Kidney (tissue), 14 donors: ENCODE measurements around the gene PGF. TPM values are rescaled to one million over a fixed set of nuclear protein-coding genes. Genes with fewer than 3 reads are reported as not detected.

ENCODE experiments used
- DNase-seq, 5 donors: peaks; one replicate each; pipeline ENCODE4 v3.0.0-alpha.2; 2013 to 2020
- FAIRE-seq: peaks from 2 replicates; lab custom pipeline; 2012; peaks lifted over from hg19 to GRCh38; lab: Jason Lieb, UNC
- H3K27ac ChIP-seq, 2 donors: one replicate each; pipeline ENCODE4 v1.7.0; 2013; ENCODE audit warnings: low read depth in 2 of 2, low read length in 2 of 2, inconsistent platforms in 1 of 2
- H3K27me3 ChIP-seq: one replicate; pipeline ENCODE4 v1.7.1; 2013; ENCODE audit warnings: low read length, inconsistent platforms; ENCODE audit not compliant: control insufficient read depth, insufficient read depth
- H3K36me3 ChIP-seq, 3 donors: one replicate each; pipeline versions ENCODE4 v1.7.0 to v1.7.1; 2013; ENCODE audit warnings: low read length in 3 of 3, control low read depth in 1 of 3, inconsistent platforms in 1 of 3; ENCODE audit not compliant: insufficient read depth in 3 of 3, control insufficient read depth in 2 of 3
- H3K4me1 ChIP-seq, 3 donors: one replicate each; pipeline versions ENCODE4 v1.7.0 to v1.7.1; 2013; ENCODE audit warnings: low read length in 3 of 3, inconsistent platforms in 1 of 3, low read depth in 1 of 3; ENCODE audit not compliant: control insufficient read depth in 2 of 3, insufficient read depth in 2 of 3
- H3K4me3 ChIP-seq, 3 donors: one replicate each; pipeline versions ENCODE4 v1.7.0 to v1.8.1; 2013; ENCODE audit warnings: low read length in 3 of 3, control low read depth in 1 of 3, inconsistent platforms in 1 of 3
- H3K9ac ChIP-seq, 3 donors: one replicate each; pipeline versions ENCODE4 v1.7.0 to v1.7.1; 2013; ENCODE audit warnings: low read length in 3 of 3, control low read depth in 1 of 3, inconsistent platforms in 1 of 3
- H3K9me3 ChIP-seq, 3 donors: one replicate each; pipeline versions ENCODE4 v1.7.0 to v1.7.1; 2013; ENCODE audit warnings: low read length in 3 of 3, control low read depth in 1 of 3, inconsistent platforms in 1 of 3; ENCODE audit not compliant: control insufficient read depth in 2 of 3, insufficient read depth in 1 of 3
- CTCF ChIP-seq: IDR thresholded peaks from 3 replicates; pipeline ENCODE4 v1.5.1; 2012; ENCODE audit warnings: mild to moderate bottlenecking, moderate library complexity, borderline replicate concordance; ENCODE audit not compliant: insufficient read depth; ENCODE audit errors: extremely low read depth
- intact Hi-C: fragments of 100-400 bp; cut with DNase I; formaldehyde crosslinking; loops from one replicate; pipeline ENCODE4 v1.11.1; 2022
- polyA plus RNA-seq: library from polyadenylated mRNA; stranded (reverse); fragments of 350-450 nt; fragmentation: Illumina TruSeq; extraction: RNeasy Lipid Tissue Mini Kit (QIAGEN cat#74804); gene quantifications from one replicate; pipeline ENCODE4 v1.2.3, GENCODE V29; 2014; ENCODE audit warnings: low read depth, low replicate concordance; ENCODE audit not compliant: insufficient read depth
- total RNA-seq: library from RNA; stranded (reverse); fragmentation: NEBNext Ultra II Directional; extraction: Animal tissue kit (Norgen Biotek cat#: 25700); gene quantifications from one replicate; pipeline ENCODE4 v1.2.1, GENCODE V29; 2021
- donor health status: control.
- donor health status: control.
- donor health status: control.
- donor health status: control.
- donor health status: control.
- donor health status: DM: yes; HTN: yes; CAD: no.
- donor health status: Normal renal cell carcinoma (clear cell type).

Gene PGF
- total and polyA plus RNA-seq, 2 donors from 2014 or later = 9.3 to 12.1 TPM

- Histone ChIP-seq H3K4me1 (peaks cover 0 to 8% (median 4%) of the 10 kb centered on the region in 3 donors), H3K9me3 (no peaks in the 10 kb centered on the region), H3K27ac (no peak overlapping the region), H3K27me3 (no peaks in the 10 kb centered on the region), H3K36me3 (no peaks in the 10 kb centered on the region), H3K4me3 (no peak overlapping the region), H3K9ac (no peak overlapping the region)
- FAIRE-seq (no peak), DNase-seq (peak in 1 of 5 donors; percentile 83)
- intact Hi-C loops = no loop called here
- no peak for TF ChIP-seq CTCF
These were observed 37.7 kb downstream of the PGF start for GRCh38 chr14:74917646-74918081.

GRCh38 chr14:74917178-74917543, 38.2 kb downstream of the PGF start:
- no peaks in the 10 kb centered on the region for H3K27me3 ChIP-seq
- H3K4me3 ChIP-seq = no peak overlapping the region
- no peaks in the 10 kb centered on the region for H3K9me3 ChIP-seq
- intact Hi-C loops = no loop called here
- H3K4me1 ChIP-seq = peaks cover 0 to 5% (median 4%) of the 10 kb centered on the region in 3 donors
- no peak overlapping the region for H3K9ac ChIP-seq
- no peak overlapping the region for H3K27ac ChIP-seq
- no peak for FAIRE-seq
- TF ChIP-seq CTCF = no peak
- no peaks in the 10 kb centered on the region for H3K36me3 ChIP-seq
- DNase-seq = no peak

GRCh38 chr14:74915826-74916225, 39.6 kb downstream of the PGF start:
- Histone ChIP-seq H3K4me3 (no peak overlapping the region), H3K27ac (no peak overlapping the region), H3K4me1 (peaks cover 0 to 5% (median 4%) of the 10 kb centered on the region in 3 donors), H3K9ac (no peak overlapping the region), H3K9me3 (no peaks in the 10 kb centered on the region), H3K36me3 (no peaks in the 10 kb centered on the region), H3K27me3 (no peaks in the 10 kb centered on the region)
- intact Hi-C loops = no loop called here
- no peak for TF ChIP-seq CTCF
- FAIRE-seq = no peak
- DNase-seq = peak in 1 of 5 donors; percentile 59

- no peak overlapping the region for H3K27ac ChIP-seq
These were observed 40.0 kb downstream of the PGF start for GRCh38 chr14:74915426-74915825.

More at GRCh38 chr14:74915426-74915825, 40.0 kb downstream of the PGF start:
- intact Hi-C loops = no loop called here
- FAIRE-seq = no peak
- Histone ChIP-seq H3K4me1 (peaks cover 0 to 5% (median 4%) of the 10 kb centered on the region in 3 donors), H3K27me3 (no peaks in the 10 kb centered on the region), H3K9me3 (no peaks in the 10 kb centered on the region), H3K9ac (no peak overlapping the region), H3K36me3 (no peaks in the 10 kb centered on the region), H3K4me3 (no peak overlapping the region)
- no peak for TF ChIP-seq CTCF
- no peak for DNase-seq
